Activated CD8-positive, alpha-beta T cell treated with anti-CD3 and anti-CD28 coated beads for 36 hours (primary cell): ENCODE data around the gene HAAO. TPM values are rescaled to one million over a fixed set of nuclear protein-coding genes. Genes with fewer than 3 reads are reported as not detected.

ENCODE experiments used
- ATAC-seq: fragments of 200-7000 bp; cut with Tn5 transposase; one replicate; pipeline ENCODE4 v1.10.0; 2021; ENCODE audit warnings: mild to moderate bottlenecking, moderate library complexity
- CTCF ChIA-PET: fragments of 350-600 bp; sonication (Branson Sonifier 250); formaldehyde crosslinking; loops from one replicate; lab custom pipeline; 2021; ENCODE audit warnings: antibody characterized with exemption; lab: Charles Lee
- POLR2A ChIA-PET: fragments of 350-600 bp; sonication (Branson Sonifier 250); formaldehyde crosslinking; loops from one replicate; lab custom pipeline; 2021; ENCODE audit warnings: antibody characterized with exemption; lab: Charles Lee
- DNase-seq: peaks from one replicate; pipeline ENCODE4 v3.0.0-alpha.2; 2020
- H3K27ac Mint-ChIP-seq: one replicate; pipeline ENCODE4 v1.8.0; 2021; ENCODE audit warnings: mild to moderate bottlenecking, mixed read lengths
- H3K27me3 Mint-ChIP-seq: one replicate; pipeline ENCODE4 v1.8.0; 2021; ENCODE audit warnings: mixed read lengths
- H3K36me3 Mint-ChIP-seq: one replicate; pipeline ENCODE4 v1.8.0; 2021; ENCODE audit warnings: low read depth, mixed read lengths
- H3K4me1 Mint-ChIP-seq: one replicate; pipeline ENCODE4 v1.8.0; 2021; ENCODE audit warnings: low read depth, mixed read lengths
- H3K4me3 Mint-ChIP-seq: one replicate; pipeline ENCODE4 v1.8.0; 2021; ENCODE audit warnings: mild to moderate bottlenecking, moderate library complexity, mixed read lengths
- H3K9me3 Mint-ChIP-seq: one replicate; pipeline ENCODE4 v1.8.0; 2021; ENCODE audit warnings: mixed read lengths
- intact Hi-C: fragments of 100-400 bp; cut with micrococcal nuclease; formaldehyde crosslinking; loops from one replicate; pipeline ENCODE4 v1.10.0; 2022
- total RNA-seq, 2 experiments: library from RNA; stranded (reverse); gene quantifications; one replicate each; pipeline ENCODE4 v1.2.3, GENCODE V29; 2021
- TF ChIP-seq, protein P1 (sequence below): fragments of 200-600 bp; IDR thresholded peaks from one replicate; pipeline ENCODE4 v1.8.0; 2022; ENCODE audit warnings: antibody characterized with exemption, mild to moderate bottlenecking

HAAO gene
- total RNA-seq, 2 experiments from 2014 or later, result 0.63 to 1.0 TPM

- H3K36me3 Mint-ChIP-seq, result no peaks in the 10 kb centered on the region
- intact Hi-C loops, result no loop called here
- ATAC-seq (no peak), DNase-seq (no peak)
- H3K9me3 Mint-ChIP-seq, result no peaks in the 10 kb centered on the region
- ChIA-PET CTCF (no interaction called here), POLR2A (interaction anchor here (1.1 kb wide), 1 partner anchor 22 kb away, joined by 4 read pairs; no protein-coding TSS in a partner anchor)
- H3K27ac Mint-ChIP-seq, result no peak overlapping the region
- no peak overlapping the region for H3K4me3 Mint-ChIP-seq
- H3K4me1 Mint-ChIP-seq, result peaks cover 13% of the 10 kb centered on the region
- TF ChIP-seq, protein P1, sequence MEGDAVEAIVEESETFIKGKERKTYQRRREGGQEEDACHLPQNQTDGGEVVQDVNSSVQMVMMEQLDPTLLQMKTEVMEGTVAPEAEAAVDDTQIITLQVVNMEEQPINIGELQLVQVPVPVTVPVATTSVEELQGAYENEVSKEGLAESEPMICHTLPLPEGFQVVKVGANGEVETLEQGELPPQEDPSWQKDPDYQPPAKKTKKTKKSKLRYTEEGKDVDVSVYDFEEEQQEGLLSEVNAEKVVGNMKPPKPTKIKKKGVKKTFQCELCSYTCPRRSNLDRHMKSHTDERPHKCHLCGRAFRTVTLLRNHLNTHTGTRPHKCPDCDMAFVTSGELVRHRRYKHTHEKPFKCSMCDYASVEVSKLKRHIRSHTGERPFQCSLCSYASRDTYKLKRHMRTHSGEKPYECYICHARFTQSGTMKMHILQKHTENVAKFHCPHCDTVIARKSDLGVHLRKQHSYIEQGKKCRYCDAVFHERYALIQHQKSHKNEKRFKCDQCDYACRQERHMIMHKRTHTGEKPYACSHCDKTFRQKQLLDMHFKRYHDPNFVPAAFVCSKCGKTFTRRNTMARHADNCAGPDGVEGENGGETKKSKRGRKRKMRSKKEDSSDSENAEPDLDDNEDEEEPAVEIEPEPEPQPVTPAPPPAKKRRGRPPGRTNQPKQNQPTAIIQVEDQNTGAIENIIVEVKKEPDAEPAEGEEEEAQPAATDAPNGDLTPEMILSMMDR, result no peak
- H3K27me3 Mint-ChIP-seq, result peaks cover 28% of the 10 kb centered on the region
Observed at GRCh38 chr2:42787424-42787787, 5.0 kb downstream of the HAAO start.

GRCh38 chr2:42786561-42787345 lies 5.6 kb downstream of the HAAO start:
- POLR2A ChIA-PET, result interaction anchor here (1.1 kb wide), 1 partner anchor 23 kb away, joined by 4 read pairs; no protein-coding TSS in a partner anchor
- intact Hi-C loops, result no loop called here
- Mint-ChIP-seq H3K27me3 (peaks cover 24% of the 10 kb centered on the region), H3K9me3 (no peaks in the 10 kb centered on the region), H3K27ac (no peak overlapping the region), H3K4me3 (no peak overlapping the region), H3K36me3 (no peaks in the 10 kb centered on the region), H3K4me1 (peaks cover 9% of the 10 kb centered on the region)
- CTCF ChIA-PET, result no interaction called here
- no peak for DNase-seq
- ATAC-seq, result no peak
- TF ChIP-seq, protein P1, result no peak

GRCh38 chr2:42784204-42784880 lies 8.0 kb downstream of the HAAO start:
- ATAC-seq (no peak), DNase-seq (no peak)
- ChIA-PET CTCF (no interaction called here), POLR2A (interaction anchor here (1.3 kb wide), 1 partner anchor 10 kb away, joined by 3 read pairs; no protein-coding TSS in a partner anchor)
- Mint-ChIP-seq H3K9me3 (peaks cover 4% of the 10 kb centered on the region), H3K4me1 (peaks cover 9% of the 10 kb centered on the region), H3K4me3 (no peak overlapping the region), H3K36me3 (peaks cover 5% of the 10 kb centered on the region), H3K27me3 (peaks cover 6% of the 10 kb centered on the region), H3K27ac (no peak overlapping the region)
- intact Hi-C loops, result no loop called here
- TF ChIP-seq, protein P1, result no peak

GRCh38 chr2:42783511-42783910 lies 8.9 kb downstream of the HAAO start:
- intact Hi-C loops, result no loop called here
- H3K4me1 Mint-ChIP-seq, result peaks cover 9% of the 10 kb centered on the region

More at GRCh38 chr2:42783511-42783910, 8.9 kb downstream of the HAAO start:
- Mint-ChIP-seq H3K9me3 (peaks cover 4% of the 10 kb centered on the region), H3K27me3 (peaks cover 4% of the 10 kb centered on the region), H3K27ac (no peak overlapping the region), H3K4me3 (no peak overlapping the region), H3K36me3 (peaks cover 5% of the 10 kb centered on the region)
- no peak for DNase-seq
- ChIA-PET POLR2A (no interaction called here), CTCF (no interaction called here)
- no peak for ATAC-seq
- TF ChIP-seq, protein P1, result no peak
